Measurements from ENCODE around the gene GPR161.

The GPR161 gene

GRCh38 chr1:168148916-168149315 lies 12.2 kb upstream of the GPR161 start:
- no peak for DNase-seq

DNA sequence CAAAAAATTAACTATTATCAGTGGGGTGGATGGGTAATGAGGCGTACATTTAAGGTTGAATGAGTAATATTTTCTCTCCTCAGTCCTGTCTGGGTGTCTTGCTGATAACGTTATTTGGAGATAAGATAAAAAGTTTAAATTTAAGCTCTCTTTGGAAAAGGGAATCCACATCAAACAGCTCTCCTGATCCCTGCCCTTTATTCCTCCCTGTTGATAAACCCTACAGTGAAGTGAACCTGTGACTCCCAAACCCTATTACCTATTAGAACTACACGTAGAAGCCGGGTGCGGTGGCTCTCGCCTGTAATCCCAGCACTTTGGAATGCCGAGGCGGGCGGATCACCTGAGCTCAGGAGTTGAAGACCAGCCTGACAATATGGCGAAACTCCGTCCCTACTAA lies 9.9 kb upstream of the GPR161 start:
- DNase-seq, result no peak

- DNase-seq, result no peak
Observed at GRCh38 chr1:168146160-168146539, 9.4 kb upstream of the GPR161 start.

DNA sequence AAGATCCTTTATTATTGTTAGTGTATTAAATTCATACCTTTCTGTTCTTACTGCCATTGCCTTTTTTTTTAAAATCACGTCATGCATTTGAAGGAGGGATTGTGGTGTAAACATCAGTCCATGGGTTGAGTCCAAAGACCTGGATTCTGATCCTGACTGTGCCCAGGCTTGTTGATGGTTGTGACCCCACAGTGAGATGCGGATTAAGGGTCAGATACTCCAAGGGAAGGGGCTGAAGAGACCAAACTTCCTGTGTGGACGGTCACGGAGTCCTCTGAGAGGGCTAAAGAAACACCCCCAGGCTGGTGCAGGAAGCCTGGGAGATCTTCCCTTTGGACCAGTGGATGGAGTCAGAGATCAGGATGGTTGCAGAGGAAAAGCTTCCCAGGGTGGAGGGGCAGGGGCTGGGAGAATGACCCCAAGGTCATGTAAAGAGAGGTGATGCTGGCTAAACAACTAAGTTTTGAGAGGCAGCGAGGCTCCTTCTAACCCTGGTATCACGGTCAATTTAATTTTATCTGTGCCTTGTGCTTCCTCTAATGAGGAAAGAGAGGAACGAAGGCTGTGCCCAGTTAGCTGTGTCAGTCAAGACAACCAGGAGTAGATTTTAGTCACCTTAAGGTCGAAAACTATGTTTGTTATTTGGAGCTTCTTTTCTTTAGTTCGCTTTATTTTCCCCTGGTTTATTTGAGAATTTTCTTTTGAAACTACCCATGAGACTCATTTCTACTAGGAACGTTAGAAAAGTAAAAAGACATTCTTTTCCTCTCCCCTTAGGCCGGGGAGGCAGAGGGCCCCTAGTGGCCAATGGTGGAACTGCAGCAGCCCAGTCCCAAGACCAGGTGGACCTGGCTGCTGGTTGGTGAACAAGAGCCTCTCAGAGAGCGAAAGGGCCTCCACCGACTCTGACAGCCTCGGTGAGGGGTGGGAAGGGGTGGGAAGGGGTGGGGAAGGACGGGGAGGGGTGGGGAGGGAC lies 8.7 kb upstream of the GPR161 start:
- DNase-seq, result peak; percentile 53

GRCh38 chr1:168141871-168142385 lies 5.2 kb upstream of the GPR161 start:
- DNase-seq, result no peak

DNA sequence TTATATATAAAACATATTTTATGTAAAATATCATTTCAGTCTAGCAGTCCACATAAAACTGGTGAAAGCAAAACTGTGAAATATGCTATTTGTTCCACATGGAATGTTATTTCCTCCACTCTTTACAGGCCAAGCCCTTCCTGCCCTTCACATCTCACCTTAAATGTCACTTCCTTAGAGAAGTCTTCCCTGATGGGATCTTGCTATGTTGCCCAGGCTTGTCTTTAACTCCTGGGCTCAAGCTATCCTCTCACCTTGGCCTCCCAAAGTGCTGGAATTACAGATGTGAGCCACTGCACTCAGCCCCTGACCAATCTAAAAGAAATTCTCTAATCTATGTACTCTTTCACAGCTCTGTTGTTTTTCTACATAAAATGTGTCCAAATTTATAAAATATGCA lies 2.3 kb upstream of the GPR161 start:
- no peak for DNase-seq

GRCh38 chr1:168138134-168138533 lies 1.4 kb upstream of the GPR161 start:
- DNase-seq, result no peak

GRCh38 chr1:168137515-168137821 lies 738 bp upstream of the GPR161 start:
- no peak for DNase-seq

GRCh38 chr1:168135921-168136708 lies 615 bp downstream of the GPR161 start:
- peak; percentile 85 for DNase-seq

GRCh38 chr1:168135116-168135920 lies 1.4 kb downstream of the GPR161 start:
- DNase-seq, result peak; percentile 9

- DNase-seq, result peak; percentile 43
Observed at GRCh38 chr1:168134642-168135041, 2.1 kb downstream of the GPR161 start.

DNA sequence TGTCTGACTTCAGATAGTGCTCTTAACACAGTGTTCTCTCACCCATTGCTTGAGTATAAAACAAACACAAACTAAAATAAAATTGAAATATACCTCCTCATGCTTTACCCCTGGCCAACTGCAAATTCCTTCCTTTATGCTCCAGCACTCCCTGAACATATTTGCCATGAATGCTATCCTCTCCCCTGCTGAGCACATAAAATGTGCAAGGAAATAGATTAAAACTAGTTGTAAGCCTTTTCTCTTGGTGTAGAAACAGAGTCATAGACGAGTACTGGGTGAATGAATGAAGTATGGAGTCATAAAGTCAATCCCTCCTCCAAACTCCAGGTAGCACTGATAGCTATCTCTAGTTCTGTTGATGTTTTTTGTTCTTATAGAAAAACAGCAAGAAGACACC lies 2.6 kb downstream of the GPR161 start:
- DNase-seq, result no peak

GRCh38 chr1:168129933-168130332 lies 6.8 kb downstream of the GPR161 start:
- DNase-seq, result no peak

DNA sequence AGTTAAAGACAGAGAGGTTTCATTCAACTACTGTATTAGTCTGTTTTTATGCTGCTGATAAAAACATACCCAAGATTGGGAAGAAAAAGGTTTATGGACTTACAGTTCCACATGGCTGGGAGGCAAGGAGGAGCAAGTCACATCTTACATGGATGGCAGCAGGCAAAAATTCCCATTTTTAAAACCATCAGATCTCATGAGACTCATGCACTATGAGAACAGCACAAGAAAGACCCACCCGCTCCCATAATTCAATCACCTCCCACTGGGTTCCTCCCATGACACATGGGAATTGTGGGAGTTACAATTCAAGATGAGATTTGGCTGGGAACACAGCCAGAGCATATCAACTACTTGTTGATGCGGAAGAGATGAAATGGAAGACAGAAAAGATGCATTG lies 9.2 kb downstream of the GPR161 start:
- DNase-seq, result no peak

GRCh38 chr1:168125051-168125450 lies 11.7 kb downstream of the GPR161 start:
- no peak for DNase-seq

GRCh38 chr1:168121401-168122011 lies 15.2 kb downstream of the GPR161 start:
- DNase-seq, result no peak

DNA sequence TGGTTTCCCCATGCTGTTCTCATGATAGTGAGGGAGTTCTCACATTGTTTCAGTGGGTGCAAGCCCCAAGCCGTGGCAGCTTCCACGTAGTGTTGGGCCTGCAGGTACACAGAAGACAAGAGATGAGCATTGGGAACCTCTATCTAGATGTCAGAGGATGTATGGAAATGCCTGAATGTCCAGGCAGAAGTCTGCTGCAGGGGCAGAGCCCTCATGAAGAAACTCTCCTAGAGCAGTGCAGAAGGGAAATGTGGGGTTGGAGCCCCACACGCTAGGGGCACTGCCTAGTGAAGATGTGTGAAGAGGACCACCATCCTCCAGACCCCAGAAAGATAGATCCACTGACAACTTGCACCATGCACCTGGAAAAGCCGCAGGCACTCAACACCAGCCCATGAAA lies 17.0 kb downstream of the GPR161 start:
- no peak for DNase-seq

- DNase-seq, result no peak
Observed at GRCh38 chr1:168116327-168116799, 20.4 kb downstream of the GPR161 start.

- no peak for DNase-seq
Observed at GRCh38 chr1:168114845-168115244, 21.9 kb downstream of the GPR161 start.

GRCh38 chr1:168112673-168113305 lies 23.9 kb downstream of the GPR161 start:
- no peak for DNase-seq

GRCh38 chr1:168110896-168111545 lies 25.7 kb downstream of the GPR161 start:
- DNase-seq, result no peak

All from right kidney (tissue), 1 donor.